OCI-LY7 (cell line): ENCODE data around the gene ZNF516. TPM values are rescaled to one million over a fixed set of nuclear protein-coding genes. Genes with fewer than 3 reads are reported as not detected.

Source experiments
- BruUV-seq: library from RNA; stranded (reverse); fragments of 400-500 nt; replicated peaks from 2 replicates; lab custom pipeline; 2021; lab: Mats Ljungman, UMichigan
- CTCF ChIA-PET: fragments of 300-600 bp; sonication (Branson Sonifier 250); formaldehyde crosslinking; loops from one replicate; lab custom pipeline; 2022; ENCODE audit warnings: antibody characterized with exemption; ENCODE audit not compliant: unreplicated experiment; lab: Charles Lee
- POLR2A ChIA-PET: fragments of 300-600 bp; sonication (Branson Sonifier 250); formaldehyde crosslinking; loops from one replicate; lab custom pipeline; 2022; ENCODE audit warnings: antibody characterized with exemption; lab: Charles Lee
- DNase-seq: peaks from one replicate; pipeline ENCODE4 v3.0.0-alpha.2; 2015; ENCODE audit warnings: low spot score
- H2AFZ ChIP-seq: fragments of 200-600 bp; sonication (generic), shearing (Covaris generic); 2 replicates; pipeline ENCODE4 v1.6.1; 2014; ENCODE audit warnings: mild to moderate bottlenecking, antibody characterized with exemption, low read length, moderate library complexity
- H3K27ac ChIP-seq: fragments of 200-600 bp; sonication (generic); 2 replicates; pipeline ENCODE4 v1.5.1; 2014; ENCODE audit warnings: mixed run types, low read depth, mild to moderate bottlenecking, moderate library complexity, low read length, inconsistent platforms; ENCODE audit not compliant: poor library complexity, severe bottlenecking
- H3K36me3 ChIP-seq: fragments of 200-600 bp; sonication (generic); 2 replicates; pipeline ENCODE4 v1.6.1; 2014; ENCODE audit warnings: mild to moderate bottlenecking, antibody characterized with exemption, low read length, moderate library complexity, mixed read lengths; ENCODE audit not compliant: insufficient read depth
- H3K4me1 ChIP-seq: fragments of 200-600 bp; sonication (generic); 2 replicates; pipeline ENCODE4 v1.5.1; 2014; ENCODE audit warnings: mild to moderate bottlenecking, low read length; ENCODE audit not compliant: insufficient read depth, poor library complexity, severe bottlenecking
- H3K4me2 ChIP-seq: fragments of 200-600 bp; sonication (generic); 2 replicates; pipeline ENCODE4 v1.6.1; 2014; ENCODE audit warnings: mild to moderate bottlenecking, low read length
- H3K4me3 ChIP-seq: fragments of 200-600 bp; sonication (generic); 2 replicates; pipeline ENCODE4 v1.5.1; 2014; ENCODE audit warnings: mild to moderate bottlenecking, low read depth, low read length; ENCODE audit not compliant: poor library complexity, severe bottlenecking
- H3K79me2 ChIP-seq: fragments of 200-600 bp; sonication (generic); 2 replicates; pipeline ENCODE4 v1.6.1; 2016; ENCODE audit warnings: low read depth, mild to moderate bottlenecking, low read length, moderate library complexity, mixed read lengths; ENCODE audit not compliant: insufficient read depth
- H3K9me2 ChIP-seq: fragments of 200-600 bp; sonication (generic); 2 replicates; pipeline ENCODE4 v1.6.1; 2016; ENCODE audit warnings: mild to moderate bottlenecking, low read length, mixed read lengths; ENCODE audit not compliant: insufficient read depth
- H3K9me3 ChIP-seq: fragments of 200-600 bp; sonication (generic); 2 replicates; pipeline ENCODE4 v1.6.1; 2014; ENCODE audit warnings: mild to moderate bottlenecking, mixed run types, low read length, mixed read lengths
- H4K20me1 ChIP-seq: fragments of 200-600 bp; sonication (generic); 2 replicates; pipeline ENCODE4 v1.6.1; 2014; ENCODE audit warnings: mild to moderate bottlenecking, antibody characterized with exemption, low read length, moderate library complexity, mixed read lengths; ENCODE audit not compliant: insufficient read depth
- CTCF ChIP-seq: fragments of 200-600 bp; sonication (generic); conservative IDR thresholded peaks from 2 replicates; pipeline ENCODE4 v1.5.1; 2014; ENCODE audit warnings: mild to moderate bottlenecking, antibody characterized with exemption, low read length, moderate library complexity, mixed read lengths
- EZH2phosphoT487 ChIP-seq: fragments of 200-600 bp; sonication (generic); IDR thresholded peaks from 2 replicates; pipeline ENCODE4 v1.6.1; 2018; ENCODE audit warnings: low read depth, borderline replicate concordance, mild to moderate bottlenecking, mixed run types, antibody characterized with exemption, low read length, moderate library complexity, mixed read lengths
- intact Hi-C: fragments of 100-400 bp; cut with micrococcal nuclease; formaldehyde crosslinking; loops from one replicate; pipeline ENCODE4 v1.10.0; 2022; ENCODE audit not compliant: unreplicated experiment
- total RNA-seq, 2 experiments: library from RNA; depleted of rRNA in 1 of 2; stranded (reverse); fragments of >200 nt in 1 of 2; shearing (Covaris generic) in 1 of 2; gene quantifications; 2 replicates each; pipeline ENCODE4 v1.2.3, GENCODE V29; 2014 to 2022

ZNF516 gene
- total RNA-seq, 2 experiments from 2014 or later, result 16.2 to 32.3 TPM

- intact Hi-C loops, result no loop called here
These were observed 24.0 kb upstream of the ZNF516 start for GRCh38 chr18:76518860-76519538.

GRCh38 chr18:76518123-76518859 lies 23.2 kb upstream of the ZNF516 start:
- no peak for DNase-seq
- H3K4me2 ChIP-seq, result peak overlapping the region; percentile 26
- intact Hi-C loops, result no loop called here

More at GRCh38 chr18:76518860-76519538, 24.0 kb upstream of the ZNF516 start:
- H3K4me1 ChIP-seq, result no peaks in the 10 kb centered on the region
- no peaks in the 10 kb centered on the region for H3K79me2 ChIP-seq
- POLR2A ChIA-PET, result no interaction called here
- H3K27ac ChIP-seq, result no peak overlapping the region
- H4K20me1 ChIP-seq, result no peaks in the 10 kb centered on the region
- no peak overlapping the region for H3K4me2 ChIP-seq
- DNase-seq, result no peak
- no peaks in the 10 kb centered on the region for H3K9me3 ChIP-seq
- no peaks in the 10 kb centered on the region for H3K9me2 ChIP-seq
- BruUV-seq, result no TSS peak
- no peak overlapping the region for H3K4me3 ChIP-seq
- peak overlapping the region; percentile 64; the same call in 1 of the 2 replicates for H2AFZ ChIP-seq
- TF ChIP-seq CTCF, result no peak
- no peak for TF ChIP-seq EZH2phosphoT487
- CTCF ChIA-PET, result no interaction called here
- no peaks in the 10 kb centered on the region for H3K36me3 ChIP-seq

More at GRCh38 chr18:76518123-76518859, 23.2 kb upstream of the ZNF516 start:
- ChIA-PET POLR2A (interaction anchor here (1.0 kb wide), 1 partner anchor 17 kb away, joined by 4 read pairs; no protein-coding TSS in a partner anchor), CTCF (no interaction called here)
- TF ChIP-seq EZH2phosphoT487 (no peak), CTCF (no peak)
- no peaks in the 10 kb centered on the region for H3K4me1 ChIP-seq
- no peaks in the 10 kb centered on the region for H3K79me2 ChIP-seq
- no TSS peak for BruUV-seq
- H3K4me3 ChIP-seq, result peak overlapping the region; percentile 5
- no peaks in the 10 kb centered on the region for H3K9me3 ChIP-seq
- H4K20me1 ChIP-seq, result no peaks in the 10 kb centered on the region
- peak overlapping the region; percentile 64; the same call in 1 of the 2 replicates for H2AFZ ChIP-seq
- H3K9me2 ChIP-seq, result no peaks in the 10 kb centered on the region
- no peaks in the 10 kb centered on the region for H3K36me3 ChIP-seq
- H3K27ac ChIP-seq, result no peak overlapping the region
